ENCODE measurements around the gene PGLYRP3. TPM values are rescaled to one million over a fixed set of nuclear protein-coding genes. Genes with fewer than 3 reads are reported as not detected.

PGLYRP3 gene
- total and polyA plus RNA-seq, 11 donors: not detected

DNA sequence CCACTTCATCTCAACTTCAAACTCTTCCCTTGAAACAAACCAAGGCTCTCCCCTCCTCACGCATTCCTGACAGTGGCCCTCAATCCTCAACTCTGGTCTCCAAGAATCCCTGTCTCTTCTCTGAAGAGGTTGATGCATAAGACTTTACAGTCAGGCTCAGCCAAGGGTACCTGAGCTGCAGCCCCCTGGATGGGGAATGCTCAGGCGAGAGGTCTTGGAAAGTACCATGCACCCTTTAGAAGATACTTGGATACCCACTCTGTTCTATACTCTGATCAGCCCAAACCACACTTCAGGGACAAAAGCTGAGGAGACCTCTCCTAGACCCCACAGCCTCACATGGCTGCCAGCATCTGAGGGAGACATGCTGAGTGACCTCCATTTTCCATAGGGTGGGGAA, 536 bp upstream of the PGLYRP3 start:
- Histone ChIP-seq H3K27ac (no peak overlapping the region), H3K36me3 (no peaks in the 10 kb centered on the region), H3K9me3 (peaks cover 0 to 11% (median 0%) of the 10 kb centered on the region in 12 donors), H3K4me1 (no peaks in the 10 kb centered on the region), H3K27me3 (no peaks in the 10 kb centered on the region), H3K4me3 (no peak overlapping the region)
- no peak for ATAC-seq
- DNase-seq: no peak
- 88 to 93% (median 91%) methylated on average over 2 of the region's 2 CpGs for WGBS, 4 donors
- TF ChIP-seq, protein P1, sequence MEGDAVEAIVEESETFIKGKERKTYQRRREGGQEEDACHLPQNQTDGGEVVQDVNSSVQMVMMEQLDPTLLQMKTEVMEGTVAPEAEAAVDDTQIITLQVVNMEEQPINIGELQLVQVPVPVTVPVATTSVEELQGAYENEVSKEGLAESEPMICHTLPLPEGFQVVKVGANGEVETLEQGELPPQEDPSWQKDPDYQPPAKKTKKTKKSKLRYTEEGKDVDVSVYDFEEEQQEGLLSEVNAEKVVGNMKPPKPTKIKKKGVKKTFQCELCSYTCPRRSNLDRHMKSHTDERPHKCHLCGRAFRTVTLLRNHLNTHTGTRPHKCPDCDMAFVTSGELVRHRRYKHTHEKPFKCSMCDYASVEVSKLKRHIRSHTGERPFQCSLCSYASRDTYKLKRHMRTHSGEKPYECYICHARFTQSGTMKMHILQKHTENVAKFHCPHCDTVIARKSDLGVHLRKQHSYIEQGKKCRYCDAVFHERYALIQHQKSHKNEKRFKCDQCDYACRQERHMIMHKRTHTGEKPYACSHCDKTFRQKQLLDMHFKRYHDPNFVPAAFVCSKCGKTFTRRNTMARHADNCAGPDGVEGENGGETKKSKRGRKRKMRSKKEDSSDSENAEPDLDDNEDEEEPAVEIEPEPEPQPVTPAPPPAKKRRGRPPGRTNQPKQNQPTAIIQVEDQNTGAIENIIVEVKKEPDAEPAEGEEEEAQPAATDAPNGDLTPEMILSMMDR (IDR thresholded peaks at IDR 0.05): no peak
- TF ChIP-seq POLR2A (IDR thresholded peaks at IDR 0.05): no peak
- intact Hi-C loops (cut with DNase I): no loop called here

DNA sequence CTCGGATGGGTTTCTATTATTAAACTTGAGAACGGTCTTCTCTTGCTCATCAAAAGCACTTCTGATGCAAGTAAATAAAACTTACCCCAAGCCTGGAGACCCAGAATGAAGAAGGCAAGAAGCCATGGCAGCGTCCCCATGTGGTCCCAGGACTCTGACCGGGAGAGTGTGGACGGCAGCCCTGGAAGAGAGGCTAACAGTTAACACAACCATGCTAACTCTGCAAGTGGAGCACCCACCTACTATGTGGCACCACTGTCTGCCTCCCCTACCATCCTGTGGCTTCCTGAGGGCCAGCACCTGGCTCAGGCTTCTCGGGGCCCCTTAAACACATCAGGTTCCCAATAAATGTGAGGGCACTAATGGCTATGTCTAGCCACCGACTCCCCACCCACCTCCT, 2.2 kb downstream of the PGLYRP3 start:
- Histone ChIP-seq H3K27ac (no peak overlapping the region), H3K36me3 (no peaks in the 10 kb centered on the region), H3K27me3 (peaks cover 0 to 14% (median 0%) of the 10 kb centered on the region in 9 donors), H3K4me3 (no peak overlapping the region), H3K4me1 (no peaks in the 10 kb centered on the region), H3K9me3 (peaks cover 0 to 10% (median 0%) of the 10 kb centered on the region in 12 donors)
- no peak for TF ChIP-seq POLR2A (IDR thresholded peaks at IDR 0.05)
- TF ChIP-seq, protein P1 (IDR thresholded peaks at IDR 0.05): no peak
- no peak for ATAC-seq
- DNase-seq: no peak
- intact Hi-C loops (cut with DNase I): no loop called here
- 59 to 68% (median 65%) methylated on average over 7 of the region's 7 CpGs for WGBS, 4 donors

DNA sequence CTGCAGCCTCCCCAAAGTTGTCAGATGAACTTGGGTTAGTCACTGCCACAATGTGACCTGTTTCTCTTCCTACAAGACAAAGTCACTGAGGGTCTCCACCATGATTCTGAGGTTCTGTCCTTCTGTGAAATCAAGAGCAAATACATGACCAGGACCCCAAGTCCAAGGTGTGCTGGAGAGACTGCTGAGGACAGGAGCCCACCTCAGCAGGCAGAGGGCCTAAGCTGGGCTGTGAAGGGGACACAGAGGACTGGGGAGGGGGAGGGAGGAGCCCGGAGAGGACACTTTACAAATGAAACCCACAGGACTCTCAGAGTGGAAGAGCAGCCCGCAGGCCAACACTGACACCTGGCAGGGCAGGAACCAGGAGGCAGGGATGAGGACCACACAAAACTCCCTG, 3.3 kb downstream of the PGLYRP3 start:
- no peak overlapping the region for H3K27ac ChIP-seq
- 64 to 74% (median 72%) methylated on average over 2 of the region's 2 CpGs for WGBS, 4 donors
- DNase-seq: no peak

DNA sequence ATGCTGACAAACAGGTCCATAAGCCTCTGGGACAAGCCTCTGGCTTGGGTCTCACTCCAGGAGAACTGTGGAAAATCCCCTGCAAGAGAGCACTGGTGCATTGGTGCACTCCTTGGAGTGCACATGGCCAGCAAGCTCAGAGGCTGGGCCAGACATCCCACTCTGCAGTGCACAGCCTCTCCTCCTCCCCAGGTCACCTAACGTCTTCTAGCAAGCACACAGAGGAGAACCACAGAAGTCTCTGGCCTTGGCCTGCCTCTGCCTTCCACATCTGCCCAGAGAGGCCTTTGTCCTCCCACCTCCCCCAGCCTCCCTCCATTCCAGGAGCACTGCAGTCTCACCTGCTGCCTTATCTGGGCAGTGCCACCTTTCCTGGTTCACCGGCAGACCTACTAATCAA, 4.2 kb downstream of the PGLYRP3 start:
- Histone ChIP-seq H3K4me3 (no peak overlapping the region), H3K36me3 (no peaks in the 10 kb centered on the region), H3K9me3 (no peaks in the 10 kb centered on the region), H3K4me1 (no peaks in the 10 kb centered on the region), H3K27ac (no peak overlapping the region), H3K27me3 (peaks cover 0 to 16% (median 0%) of the 10 kb centered on the region in 9 donors)
- TF ChIP-seq, protein P1 (IDR thresholded peaks at IDR 0.05): no peak
- no peak for TF ChIP-seq POLR2A (IDR thresholded peaks at IDR 0.05)
- WGBS, 4 donors: 65 to 95% (median 72%) methylated on average over 2 of the region's 2 CpGs
- DNase-seq: no peak
- no peak for ATAC-seq
- intact Hi-C loops (cut with DNase I): no loop called here

More for the DNA sequence above, 3.3 kb downstream of the PGLYRP3 start:
- Histone ChIP-seq H3K36me3 (no peaks in the 10 kb centered on the region), H3K4me3 (no peak overlapping the region), H3K27me3 (peaks cover 0 to 14% (median 0%) of the 10 kb centered on the region in 9 donors), H3K9me3 (peaks cover 0 to 3% (median 0%) of the 10 kb centered on the region in 12 donors), H3K4me1 (no peaks in the 10 kb centered on the region)
- ATAC-seq: no peak
- intact Hi-C loops (cut with DNase I): no loop called here
- TF ChIP-seq, protein P1 (IDR thresholded peaks at IDR 0.05): no peak
- TF ChIP-seq POLR2A (IDR thresholded peaks at IDR 0.05): no peak
